Mammary epithelial cell (primary cell): Measurements from ENCODE around the gene SRPK3.

Experiments
- EZH2 ChIP-seq: IDR thresholded peaks from 2 replicates; pipeline ENCODE4 v1.6.1; 2012; ENCODE audit warnings: low read length, inconsistent platforms, borderline replicate concordance
- TF ChIP-seq, protein P1 (sequence below), 2 donors: IDR thresholded peaks in 1 of 2; conservative IDR thresholded peaks in 1 of 2; 2 replicates each; pipeline ENCODE4 v1.5.1; 2011 to 2012; ENCODE audit warnings: inconsistent platforms in 2 of 2, low read length in 2 of 2, mild to moderate bottlenecking in 2 of 2, control low read depth in 1 of 2, low read depth in 1 of 2; ENCODE audit not compliant: insufficient read depth in 1 of 2; ENCODE audit errors: extremely low read depth in 1 of 2

DNA sequence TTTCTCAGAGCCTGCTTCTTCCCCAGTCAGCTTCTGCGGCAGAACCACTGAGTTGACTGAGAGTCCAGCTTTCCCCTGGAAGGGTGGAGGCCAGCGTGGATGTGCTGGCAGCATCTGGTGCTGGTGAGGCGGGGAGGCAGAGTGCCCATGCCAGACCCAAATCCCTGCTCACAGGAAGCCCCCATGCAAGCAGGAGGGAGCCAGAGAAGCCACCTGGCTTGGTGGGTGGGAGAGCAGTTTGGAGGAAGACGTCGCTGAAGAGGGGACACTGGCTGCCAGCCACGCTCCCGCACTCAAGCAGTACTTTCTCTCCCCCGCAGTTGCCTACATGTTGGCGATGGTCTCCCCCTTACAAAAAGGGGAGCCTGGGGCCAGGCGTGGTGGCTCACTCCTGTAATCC lies 43.5 kb downstream of the SRPK3 start:
- TF ChIP-seq, protein P1, sequence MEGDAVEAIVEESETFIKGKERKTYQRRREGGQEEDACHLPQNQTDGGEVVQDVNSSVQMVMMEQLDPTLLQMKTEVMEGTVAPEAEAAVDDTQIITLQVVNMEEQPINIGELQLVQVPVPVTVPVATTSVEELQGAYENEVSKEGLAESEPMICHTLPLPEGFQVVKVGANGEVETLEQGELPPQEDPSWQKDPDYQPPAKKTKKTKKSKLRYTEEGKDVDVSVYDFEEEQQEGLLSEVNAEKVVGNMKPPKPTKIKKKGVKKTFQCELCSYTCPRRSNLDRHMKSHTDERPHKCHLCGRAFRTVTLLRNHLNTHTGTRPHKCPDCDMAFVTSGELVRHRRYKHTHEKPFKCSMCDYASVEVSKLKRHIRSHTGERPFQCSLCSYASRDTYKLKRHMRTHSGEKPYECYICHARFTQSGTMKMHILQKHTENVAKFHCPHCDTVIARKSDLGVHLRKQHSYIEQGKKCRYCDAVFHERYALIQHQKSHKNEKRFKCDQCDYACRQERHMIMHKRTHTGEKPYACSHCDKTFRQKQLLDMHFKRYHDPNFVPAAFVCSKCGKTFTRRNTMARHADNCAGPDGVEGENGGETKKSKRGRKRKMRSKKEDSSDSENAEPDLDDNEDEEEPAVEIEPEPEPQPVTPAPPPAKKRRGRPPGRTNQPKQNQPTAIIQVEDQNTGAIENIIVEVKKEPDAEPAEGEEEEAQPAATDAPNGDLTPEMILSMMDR (conservative IDR thresholded peaks at IDR 0.05 in 1 of 2, IDR thresholded peaks at IDR 0.05 in 1 of 2; ENCODE audit: extremely low read depth in 1 of 2, insufficient read depth in 1 of 2, low read depth in 1 of 2, low read length in 2 of 2), result no peak
- TF ChIP-seq EZH2, result no peak
